Measurements from ENCODE around the gene FCN3.

DNA sequence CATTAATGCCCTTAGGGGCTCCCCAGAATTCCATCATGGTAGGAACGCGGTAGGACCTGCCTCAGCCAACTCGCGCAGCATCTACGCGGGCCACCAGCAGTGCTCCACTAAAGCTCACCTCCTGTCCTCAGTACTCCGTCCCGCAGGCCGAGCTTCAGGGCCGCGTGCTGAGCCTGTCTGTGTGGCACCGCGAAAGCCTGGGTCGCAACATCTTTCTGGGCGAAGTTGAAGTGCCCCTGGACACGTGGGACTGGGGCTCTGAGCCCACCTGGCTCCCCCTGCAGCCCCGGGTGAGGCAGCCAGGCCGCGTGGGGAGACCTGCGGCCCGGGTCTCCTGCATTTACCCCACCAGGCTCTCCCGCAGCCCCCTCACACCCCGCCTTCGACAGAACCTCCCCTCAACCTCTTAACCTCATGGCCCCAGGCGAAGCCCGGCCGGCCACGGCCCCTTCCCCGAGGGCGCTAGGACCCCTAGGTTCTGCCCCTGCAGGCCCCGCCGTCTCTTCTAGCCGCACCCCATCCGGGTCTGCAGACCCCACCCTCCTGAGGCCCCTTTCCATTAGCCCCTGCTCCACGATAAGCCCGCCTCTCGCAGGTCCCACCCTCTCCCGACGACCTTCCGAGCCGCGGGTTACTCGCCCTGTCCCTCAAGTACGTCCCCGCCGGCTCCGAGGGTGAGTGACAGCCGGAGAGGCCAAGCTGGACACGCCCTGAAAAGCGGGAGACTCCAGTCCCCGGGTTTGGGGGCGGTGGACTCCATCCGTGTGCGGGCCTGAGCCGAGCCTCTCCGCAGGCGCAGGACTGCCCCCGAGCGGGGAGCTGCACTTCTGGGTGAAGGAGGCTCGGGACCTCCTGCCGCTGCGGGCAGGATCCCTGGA lies 23.7 kb downstream of the FCN3 start:
- TF ChIP-seq, protein P1, sequence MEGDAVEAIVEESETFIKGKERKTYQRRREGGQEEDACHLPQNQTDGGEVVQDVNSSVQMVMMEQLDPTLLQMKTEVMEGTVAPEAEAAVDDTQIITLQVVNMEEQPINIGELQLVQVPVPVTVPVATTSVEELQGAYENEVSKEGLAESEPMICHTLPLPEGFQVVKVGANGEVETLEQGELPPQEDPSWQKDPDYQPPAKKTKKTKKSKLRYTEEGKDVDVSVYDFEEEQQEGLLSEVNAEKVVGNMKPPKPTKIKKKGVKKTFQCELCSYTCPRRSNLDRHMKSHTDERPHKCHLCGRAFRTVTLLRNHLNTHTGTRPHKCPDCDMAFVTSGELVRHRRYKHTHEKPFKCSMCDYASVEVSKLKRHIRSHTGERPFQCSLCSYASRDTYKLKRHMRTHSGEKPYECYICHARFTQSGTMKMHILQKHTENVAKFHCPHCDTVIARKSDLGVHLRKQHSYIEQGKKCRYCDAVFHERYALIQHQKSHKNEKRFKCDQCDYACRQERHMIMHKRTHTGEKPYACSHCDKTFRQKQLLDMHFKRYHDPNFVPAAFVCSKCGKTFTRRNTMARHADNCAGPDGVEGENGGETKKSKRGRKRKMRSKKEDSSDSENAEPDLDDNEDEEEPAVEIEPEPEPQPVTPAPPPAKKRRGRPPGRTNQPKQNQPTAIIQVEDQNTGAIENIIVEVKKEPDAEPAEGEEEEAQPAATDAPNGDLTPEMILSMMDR (IDR thresholded peaks at IDR 0.05 in 4 of 5, conservative IDR thresholded peaks at IDR 0.05 in 1 of 5) = no peak
- no peak for TF ChIP-seq POLR2A (IDR thresholded peaks at IDR 0.05)

All from gastrocnemius medialis (tissue), 4 donors.